ENCODE data around the gene SLC9A9.

- TF ChIP-seq POLR2AphosphoS5 (IDR thresholded peaks at IDR 0.05) (no peak), CTCF (IDR thresholded peaks at IDR 0.05 in 8 of 11, conservative IDR thresholded peaks at IDR 0.05 in 3 of 11) (no peak), POLR2A (IDR thresholded peaks at IDR 0.05) (no peak)
Observed at GRCh38 chr3:143424874-143425273, 423.4 kb downstream of the SLC9A9 start.
